Liver (tissue), 9 donors: ENCODE data around the gene OPN1MW3. TPM values are rescaled to one million over a fixed set of nuclear protein-coding genes. Genes with fewer than 3 reads are reported as not detected.
"Not testable (repeated sequence)": the region's sequence is repeated elsewhere in the genome, so short reads cannot be mapped to it uniquely, and the experiment has no call there.

Experiments used
- DNase-seq: peaks from one replicate; pipeline ENCODE4 v3.0.0-alpha.2; 2017; ENCODE audit warnings: low spot score
- H3K27ac ChIP-seq, 2 donors: one replicate each; pipeline ENCODE4 v1.7.0; 2013; ENCODE audit warnings: inconsistent platforms in 2 of 2, low read length in 2 of 2, control low read depth in 1 of 2, low read depth in 1 of 2, mild to moderate bottlenecking in 1 of 2
- H3K27me3 ChIP-seq, 4 donors: one replicate each; pipeline versions ENCODE4 v1.6.1 to v1.7.0; 2013; ENCODE audit warnings: low read length in 3 of 4, inconsistent platforms in 1 of 4, mild to moderate bottlenecking in 1 of 4, moderate library complexity in 1 of 4; ENCODE audit not compliant: control insufficient read depth in 4 of 4, insufficient read depth in 4 of 4
- H3K36me3 ChIP-seq, 4 donors: one replicate each; pipeline versions ENCODE4 v1.6.1 to v1.7.0; 2013; ENCODE audit warnings: low read length in 3 of 4, mild to moderate bottlenecking in 3 of 4, low read depth in 1 of 4, moderate library complexity in 1 of 4; ENCODE audit not compliant: control insufficient read depth in 4 of 4, insufficient read depth in 3 of 4
- H3K4me1 ChIP-seq, 4 donors: one replicate each; pipeline versions ENCODE4 v1.6.1 to v1.7.0; 2013; ENCODE audit warnings: low read length in 3 of 4, mild to moderate bottlenecking in 3 of 4, moderate library complexity in 1 of 4; ENCODE audit not compliant: control insufficient read depth in 4 of 4, insufficient read depth in 4 of 4
- H3K4me3 ChIP-seq, 3 donors: one replicate each; pipeline versions ENCODE4 v1.6.1 to v1.7.0; 2013; ENCODE audit warnings: low read length in 3 of 3, control low read depth in 1 of 3, low read depth in 1 of 3, mild to moderate bottlenecking in 1 of 3
- H3K9ac ChIP-seq, 2 donors: one replicate each; pipeline ENCODE4 v1.7.0; 2013; ENCODE audit warnings: low read length in 2 of 2, mild to moderate bottlenecking in 2 of 2, moderate library complexity in 2 of 2, control low read depth in 1 of 2, low read depth in 1 of 2
- H3K9me3 ChIP-seq, 4 donors: one replicate each; pipeline versions ENCODE4 v1.6.1 to v1.7.0; 2013; ENCODE audit warnings: low read length in 3 of 4; ENCODE audit not compliant: control insufficient read depth in 4 of 4
- FOXA1 ChIP-seq: IDR thresholded peaks from 2 replicates; pipeline ENCODE4 v1.6.1; 2016; ENCODE audit warnings: antibody characterized with exemption
- HNF4G ChIP-seq: IDR thresholded peaks from 2 replicates; pipeline ENCODE4 v1.6.1; 2016; ENCODE audit warnings: antibody characterized with exemption
- JUND ChIP-seq, 2 donors: IDR thresholded peaks; 2 replicates each; pipeline ENCODE4 v1.6.1; 2016; ENCODE audit warnings: antibody characterized with exemption in 2 of 2
- SP1 ChIP-seq: IDR thresholded peaks from 2 replicates; pipeline ENCODE4 v1.6.1; 2018; ENCODE audit warnings: antibody characterized with exemption, mild to moderate bottlenecking
- WGBS: extraction: QIAGEN DNeasy Blood & Tissue Kit; methylation state at CpG from one replicate; pipeline ENCODE4 v1.1.7; 2013; 5-methylcytosine and 5-hydroxymethylcytosine counted together
- polyA plus RNA-seq, 2 donors: library from polyadenylated mRNA; stranded (reverse) in 1 of 2; unstranded in 1 of 2; fragments of 200-250 nt in 1 of 2; fragments of >200 nt in 1 of 2; fragmentation: Nextera tagmentation in 1 of 2; extraction: Ambion mirVana in 1 of 2; gene quantifications; one replicate each; pipeline versions ENCODE4 v1.2.1 to v1.2.3, GENCODE V29; 2013 to 2015
- total RNA-seq, 2 donors: library from RNA; depleted of rRNA; stranded (reverse); fragments of >200 nt; gene quantifications; one replicate each; pipeline ENCODE4 v1.2.3, GENCODE V29; 2014
- TF ChIP-seq, protein P1 (sequence below): IDR thresholded peaks from 2 replicates; pipeline ENCODE4 v1.6.1; 2016; ENCODE audit warnings: antibody characterized with exemption
- TF ChIP-seq, protein P2 (sequence below): IDR thresholded peaks from 2 replicates; pipeline ENCODE4 v1.6.1; 2016; ENCODE audit warnings: antibody characterized with exemption
- TF ChIP-seq, protein P3 (sequence below): fragments of 150-350 bp; IDR thresholded peaks from 2 replicates; pipeline ENCODE4 v1.5.1; 2017; ENCODE audit warnings: improper control_type of control experiment, low read depth, low read length; ENCODE audit not compliant: missing input control
- TF ChIP-seq, protein P4 (sequence below): IDR thresholded peaks from 2 replicates; pipeline ENCODE4 v1.6.1; 2016; ENCODE audit warnings: antibody characterized with exemption
- donor health status: healthy.
- donor health status: healthy.
- donor health status: healthy.
- donor health status: healthy.
- donor health status: healthy.

Gene OPN1MW3
- total and polyA plus RNA-seq, 4 donors: not detected

DNA sequence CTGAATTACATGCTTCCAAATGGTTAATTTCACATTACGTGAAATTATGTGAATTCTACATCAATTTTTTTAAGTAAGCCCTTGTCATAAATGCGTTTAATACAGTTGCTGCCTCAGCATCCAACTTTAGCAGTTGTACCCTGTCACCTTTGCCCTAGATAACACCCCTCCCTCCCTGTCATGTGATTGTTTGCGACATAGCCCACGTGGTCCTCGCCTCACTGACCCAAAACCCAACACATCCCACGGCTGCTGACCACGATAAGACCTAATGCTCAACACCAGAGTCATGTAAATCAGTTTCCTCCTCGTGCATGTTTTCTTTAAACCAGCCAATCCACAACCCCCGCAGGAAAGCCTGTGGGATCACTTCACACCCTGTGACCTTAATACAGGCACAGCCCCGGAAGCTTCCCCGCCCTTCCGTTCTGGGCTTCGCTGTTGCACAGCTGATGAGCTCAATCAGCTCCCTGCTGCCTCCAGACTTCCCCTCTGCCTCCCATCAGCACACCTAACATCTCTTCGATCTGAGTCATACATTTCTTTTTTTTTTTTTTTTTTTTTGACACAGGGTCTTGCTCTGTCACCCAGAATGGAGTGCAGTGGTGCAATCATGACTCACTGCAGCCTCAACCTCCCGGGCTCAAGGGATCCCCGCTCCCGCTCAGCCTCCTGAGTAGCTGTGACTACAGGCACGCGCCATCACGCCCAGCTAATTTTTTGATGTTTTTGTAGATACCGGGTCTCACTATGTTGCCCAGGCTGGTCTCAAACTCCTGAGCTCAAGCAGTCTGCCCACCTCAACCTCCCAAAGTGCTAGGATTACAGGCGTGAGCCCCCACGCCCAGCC is 27.3 kb downstream of the OPN1MW3 start:
- not testable (repeated sequence) for H3K27me3 ChIP-seq, H3K9me3 ChIP-seq, H3K36me3 ChIP-seq, H3K9ac ChIP-seq, H3K4me1 ChIP-seq, H3K4me3 ChIP-seq, H3K27ac ChIP-seq, DNase-seq
- WGBS: no CpG with 5 or more reads among the region's 23 CpGs

DNA sequence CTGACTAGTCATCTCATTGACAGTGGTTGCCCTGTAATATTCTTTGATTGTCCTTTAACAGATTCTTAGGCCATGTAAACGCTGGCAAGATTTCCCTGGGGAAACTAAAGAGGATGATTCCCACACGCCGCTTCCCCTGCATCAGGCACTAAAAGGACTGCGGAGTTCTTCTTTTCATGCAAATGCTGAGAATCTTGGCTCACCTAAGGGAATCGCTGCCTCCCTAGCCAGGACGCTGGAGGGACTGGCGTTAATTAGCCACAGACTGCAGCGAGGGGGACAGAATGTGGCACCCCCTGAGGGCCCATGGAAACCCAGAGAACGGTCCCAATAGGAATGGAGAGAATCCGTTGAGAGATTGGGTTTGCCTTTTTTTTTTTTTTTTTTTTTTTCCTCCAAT is 29.0 kb downstream of the OPN1MW3 start:
- H3K9ac ChIP-seq, H3K4me3 ChIP-seq: not testable (repeated sequence)
- no CpG with 5 or more reads among the region's 10 CpGs for WGBS

DNA sequence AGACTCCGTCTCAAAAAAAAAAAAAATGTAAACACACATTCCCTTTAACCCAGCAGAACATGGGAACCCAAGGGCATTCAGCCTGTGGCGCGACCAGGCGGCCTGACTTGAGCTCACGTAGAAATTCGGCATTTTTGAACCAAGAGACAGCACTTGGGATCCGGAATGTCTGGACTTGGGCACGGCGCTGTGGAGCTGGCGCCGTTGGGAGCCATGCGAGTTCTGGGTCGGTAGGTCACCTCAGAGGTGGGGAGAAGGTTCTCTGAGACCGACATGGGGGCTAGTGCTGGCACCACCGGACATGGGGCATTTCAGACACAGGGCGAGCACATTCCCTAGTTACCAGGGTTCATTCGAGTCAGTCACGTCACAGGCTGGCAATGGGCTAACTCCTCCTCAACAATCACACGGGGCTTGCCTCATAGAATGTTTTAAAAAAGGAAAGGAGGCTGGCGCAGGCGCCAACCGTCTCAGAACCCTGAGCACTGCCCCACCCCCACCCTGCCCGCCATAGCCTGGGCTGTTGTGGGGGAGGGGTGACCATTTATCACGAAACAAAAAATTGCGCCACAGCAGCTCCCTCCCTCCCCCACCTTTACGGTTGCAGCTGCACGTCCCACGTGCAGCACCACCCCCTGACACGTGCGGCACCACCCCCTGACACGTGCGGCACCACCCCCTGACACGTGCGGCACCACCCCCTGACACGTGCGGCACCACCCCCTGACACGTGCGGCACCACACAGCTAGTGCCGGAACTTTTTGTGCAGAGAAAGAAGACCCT is 37.6 kb downstream of the OPN1MW3 start, which contains the start of gene TEX28:
Gene TEX28, minus strand, starts transcription at position 334 of the 784 bp plus-strand sequence. CDS start 3,007 bp downstream, outside the sequence.
- 93% methylated on average over 39 of the region's 39 CpGs for WGBS
- TF ChIP-seq, protein P1, sequence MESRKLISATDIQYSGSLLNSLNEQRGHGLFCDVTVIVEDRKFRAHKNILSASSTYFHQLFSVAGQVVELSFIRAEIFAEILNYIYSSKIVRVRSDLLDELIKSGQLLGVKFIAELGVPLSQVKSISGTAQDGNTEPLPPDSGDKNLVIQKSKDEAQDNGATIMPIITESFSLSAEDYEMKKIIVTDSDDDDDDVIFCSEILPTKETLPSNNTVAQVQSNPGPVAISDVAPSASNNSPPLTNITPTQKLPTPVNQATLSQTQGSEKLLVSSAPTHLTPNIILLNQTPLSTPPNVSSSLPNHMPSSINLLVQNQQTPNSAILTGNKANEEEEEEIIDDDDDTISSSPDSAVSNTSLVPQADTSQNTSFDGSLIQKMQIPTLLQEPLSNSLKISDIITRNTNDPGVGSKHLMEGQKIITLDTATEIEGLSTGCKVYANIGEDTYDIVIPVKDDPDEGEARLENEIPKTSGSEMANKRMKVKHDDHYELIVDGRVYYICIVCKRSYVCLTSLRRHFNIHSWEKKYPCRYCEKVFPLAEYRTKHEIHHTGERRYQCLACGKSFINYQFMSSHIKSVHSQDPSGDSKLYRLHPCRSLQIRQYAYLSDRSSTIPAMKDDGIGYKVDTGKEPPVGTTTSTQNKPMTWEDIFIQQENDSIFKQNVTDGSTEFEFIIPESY: no peak
- TF ChIP-seq FOXA1: no peak
- no peak for TF ChIP-seq SP1
- TF ChIP-seq, protein P2, sequence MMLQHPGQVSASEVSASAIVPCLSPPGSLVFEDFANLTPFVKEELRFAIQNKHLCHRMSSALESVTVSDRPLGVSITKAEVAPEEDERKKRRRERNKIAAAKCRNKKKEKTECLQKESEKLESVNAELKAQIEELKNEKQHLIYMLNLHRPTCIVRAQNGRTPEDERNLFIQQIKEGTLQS: no peak
- no peak for TF ChIP-seq HNF4G
- no peak for TF ChIP-seq JUND (IDR thresholded peaks at IDR 0.05)
- TF ChIP-seq, protein P3, sequence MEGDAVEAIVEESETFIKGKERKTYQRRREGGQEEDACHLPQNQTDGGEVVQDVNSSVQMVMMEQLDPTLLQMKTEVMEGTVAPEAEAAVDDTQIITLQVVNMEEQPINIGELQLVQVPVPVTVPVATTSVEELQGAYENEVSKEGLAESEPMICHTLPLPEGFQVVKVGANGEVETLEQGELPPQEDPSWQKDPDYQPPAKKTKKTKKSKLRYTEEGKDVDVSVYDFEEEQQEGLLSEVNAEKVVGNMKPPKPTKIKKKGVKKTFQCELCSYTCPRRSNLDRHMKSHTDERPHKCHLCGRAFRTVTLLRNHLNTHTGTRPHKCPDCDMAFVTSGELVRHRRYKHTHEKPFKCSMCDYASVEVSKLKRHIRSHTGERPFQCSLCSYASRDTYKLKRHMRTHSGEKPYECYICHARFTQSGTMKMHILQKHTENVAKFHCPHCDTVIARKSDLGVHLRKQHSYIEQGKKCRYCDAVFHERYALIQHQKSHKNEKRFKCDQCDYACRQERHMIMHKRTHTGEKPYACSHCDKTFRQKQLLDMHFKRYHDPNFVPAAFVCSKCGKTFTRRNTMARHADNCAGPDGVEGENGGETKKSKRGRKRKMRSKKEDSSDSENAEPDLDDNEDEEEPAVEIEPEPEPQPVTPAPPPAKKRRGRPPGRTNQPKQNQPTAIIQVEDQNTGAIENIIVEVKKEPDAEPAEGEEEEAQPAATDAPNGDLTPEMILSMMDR: no peak
- TF ChIP-seq, protein P4, sequence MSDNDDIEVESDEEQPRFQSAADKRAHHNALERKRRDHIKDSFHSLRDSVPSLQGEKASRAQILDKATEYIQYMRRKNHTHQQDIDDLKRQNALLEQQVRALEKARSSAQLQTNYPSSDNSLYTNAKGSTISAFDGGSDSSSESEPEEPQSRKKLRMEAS: no peak
- Histone ChIP-seq H3K27me3 (no peaks in the 10 kb centered on the region), H3K4me3 (no peak within 1 kb of the TSS), H3K9ac (no peak within 1 kb of the TSS), H3K9me3 (no peaks in the 10 kb centered on the region), H3K27ac (no peak within 1 kb of the TSS), H3K36me3 (no peaks in the 10 kb centered on the region), H3K4me1 (no peaks in the 10 kb centered on the region)
- no peak for DNase-seq

More for the DNA sequence above, 29.0 kb downstream of the OPN1MW3 start:
- not testable (repeated sequence) for H3K4me1 ChIP-seq, H3K27ac ChIP-seq, H3K9me3 ChIP-seq, H3K36me3 ChIP-seq, DNase-seq, H3K27me3 ChIP-seq
